Fibroblast of lung (primary cell): ENCODE measurements around the gene PGAM2. TPM values are rescaled to one million over a fixed set of nuclear protein-coding genes. Genes with fewer than 3 reads are reported as not detected.

Experiments
- DNase-seq, 2 donors: peaks; one replicate each; pipeline versions ENCODE4 v3.0.0 to v3.0.0-alpha.2; 2010; ENCODE audit warnings: low read depth in 2 of 2
- H2AFZ ChIP-seq: 2 replicates; pipeline ENCODE4 v1.5.1; 2012; ENCODE audit warnings: low read length, control low read depth, inconsistent platforms
- H3K27ac ChIP-seq: 2 replicates; pipeline ENCODE4 v1.5.1; 2011; ENCODE audit warnings: low read length, control low read depth; ENCODE audit not compliant: insufficient read depth
- H3K27me3 ChIP-seq: 2 replicates; pipeline ENCODE4 v1.5.1; 2011; ENCODE audit warnings: mild to moderate bottlenecking, low read length; ENCODE audit not compliant: control insufficient read depth, insufficient read depth
- H3K36me3 ChIP-seq: 2 replicates; pipeline ENCODE4 v1.5.1; 2011; ENCODE audit warnings: low read length; ENCODE audit not compliant: control insufficient read depth, insufficient read depth
- H3K4me1 ChIP-seq: 2 replicates; pipeline ENCODE4 v1.5.1; 2011; ENCODE audit warnings: low read length; ENCODE audit not compliant: control insufficient read depth, insufficient read depth; ENCODE audit errors: extremely low read depth
- H3K4me2 ChIP-seq: 2 replicates; pipeline ENCODE4 v1.5.1; 2011; ENCODE audit warnings: low read length, control low read depth; ENCODE audit not compliant: insufficient read depth; ENCODE audit errors: extremely low read depth
- H3K4me3 ChIP-seq, 4 experiments: fragments of 200-600 bp in 1 of 4; sonication (generic) in 1 of 4; replicated peaks in 1 of 4; 2 replicates each; pipeline ENCODE4 v1.5.1; 2011 to 2016; ENCODE audit warnings: low read length in 4 of 4, low read depth in 3 of 4, mild to moderate bottlenecking in 3 of 4, control low read depth in 2 of 4, inconsistent platforms in 1 of 4, mixed read lengths in 1 of 4; ENCODE audit not compliant: insufficient read depth in 1 of 4; ENCODE audit errors: control extremely low read depth in 1 of 4
- H3K79me2 ChIP-seq: 2 replicates; pipeline ENCODE4 v1.5.1; 2012; ENCODE audit warnings: mild to moderate bottlenecking, low read length, inconsistent platforms; ENCODE audit not compliant: control insufficient read depth, insufficient read depth
- H3K9ac ChIP-seq: 2 replicates; pipeline ENCODE4 v1.5.1; 2011; ENCODE audit warnings: mild to moderate bottlenecking, low read length, control low read depth; ENCODE audit not compliant: insufficient read depth
- H3K9me3 ChIP-seq: 2 replicates; pipeline ENCODE4 v1.5.1; 2012; ENCODE audit warnings: low read depth, low read length; ENCODE audit not compliant: control insufficient read depth, insufficient read depth
- H4K20me1 ChIP-seq: 2 replicates; pipeline ENCODE4 v1.5.1; 2011; ENCODE audit warnings: low read length; ENCODE audit not compliant: control insufficient read depth, insufficient read depth; ENCODE audit errors: extremely low read depth
- EZH2 ChIP-seq: IDR thresholded peaks from 2 replicates; pipeline ENCODE4 v1.5.1; 2012; ENCODE audit warnings: low read length, control low read depth, mild to moderate bottlenecking; ENCODE audit errors: missing control alignments
- polyA plus RNA-seq, 2 donors: library from polyadenylated mRNA; depleted of rRNA in 1 of 2; stranded (reverse) in 1 of 2; unstranded in 1 of 2; fragments of >200 nt; gene quantifications; 2 replicates each; pipeline ENCODE4 v1.2.1, GENCODE V29; 2011 to 2012; ENCODE audit warnings: missing spikeins in 1 of 2
- total RNA-seq: library from RNA; depleted of rRNA; stranded (reverse); fragments of >200 nt; gene quantifications from 2 replicates; pipeline ENCODE4 v1.2.1, GENCODE V29; 2014
- TF ChIP-seq, protein P1 (sequence below), 2 donors: IDR thresholded peaks in 1 of 2; conservative IDR thresholded peaks in 1 of 2; 1 replicate in 1 of 2; 2 replicates in 1 of 2; pipeline ENCODE4 v1.5.1; 2011 to 2012; ENCODE audit warnings: low read length in 2 of 2, control low read depth in 1 of 2, inconsistent platforms in 1 of 2, low read depth in 1 of 2, mild to moderate bottlenecking in 1 of 2

The PGAM2 gene
- total and polyA plus RNA-seq, 2 donors (not counting 1 experiment from before 2014, with no cell fraction given), result 0.33 TPM; not detected in 1

DNA sequence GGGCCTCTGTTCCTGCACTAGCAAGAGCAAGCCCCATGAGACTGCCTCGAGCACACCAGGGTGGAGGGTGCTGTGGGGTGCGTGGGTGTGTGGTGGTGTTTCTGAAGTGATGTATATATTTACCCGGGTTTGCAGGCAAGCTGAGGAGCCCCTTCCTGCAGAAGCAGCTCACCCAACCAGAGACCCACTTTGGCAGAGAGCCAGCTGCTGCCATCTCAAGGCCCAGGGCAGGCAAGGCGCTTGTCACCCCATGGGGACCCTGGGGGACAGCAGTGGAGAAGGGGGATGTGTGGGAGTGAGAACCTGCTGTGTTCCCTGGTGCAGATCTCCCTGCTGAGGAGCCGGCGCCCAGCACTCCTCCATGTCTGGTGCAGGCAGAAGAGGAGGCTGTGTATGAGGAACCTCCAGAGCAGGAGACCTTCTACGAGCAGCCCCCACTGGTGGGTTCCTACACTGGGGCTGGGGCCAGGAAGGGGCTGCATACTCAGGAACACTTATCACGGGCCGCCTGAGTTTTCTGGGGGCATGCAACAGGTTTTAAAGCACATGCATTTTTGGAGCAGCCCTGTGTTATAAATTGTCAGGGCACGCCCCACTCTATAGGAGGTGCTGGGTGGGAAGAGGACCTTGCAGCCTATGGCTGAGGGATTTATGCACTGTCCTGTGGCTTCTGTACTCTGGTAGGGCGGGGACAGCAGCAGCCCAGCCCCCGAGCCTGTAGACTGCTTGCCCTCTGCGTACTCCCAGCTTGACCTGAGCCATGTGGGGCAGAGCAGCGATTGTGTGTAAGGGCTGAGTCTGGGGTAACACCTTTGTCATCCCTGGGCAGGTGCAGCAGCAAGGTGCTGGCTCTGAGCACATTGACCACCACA lies 5.9 kb downstream of the PGAM2 start:
- no peak overlapping the region for H2AFZ ChIP-seq
- H3K36me3 ChIP-seq, result peaks cover 35% of the 10 kb centered on the region
- H3K9me3 ChIP-seq, result no peaks in the 10 kb centered on the region
- H4K20me1 ChIP-seq, result no peaks in the 10 kb centered on the region
- DNase-seq, result no peak
- TF ChIP-seq EZH2, result no peak
- TF ChIP-seq, protein P1, sequence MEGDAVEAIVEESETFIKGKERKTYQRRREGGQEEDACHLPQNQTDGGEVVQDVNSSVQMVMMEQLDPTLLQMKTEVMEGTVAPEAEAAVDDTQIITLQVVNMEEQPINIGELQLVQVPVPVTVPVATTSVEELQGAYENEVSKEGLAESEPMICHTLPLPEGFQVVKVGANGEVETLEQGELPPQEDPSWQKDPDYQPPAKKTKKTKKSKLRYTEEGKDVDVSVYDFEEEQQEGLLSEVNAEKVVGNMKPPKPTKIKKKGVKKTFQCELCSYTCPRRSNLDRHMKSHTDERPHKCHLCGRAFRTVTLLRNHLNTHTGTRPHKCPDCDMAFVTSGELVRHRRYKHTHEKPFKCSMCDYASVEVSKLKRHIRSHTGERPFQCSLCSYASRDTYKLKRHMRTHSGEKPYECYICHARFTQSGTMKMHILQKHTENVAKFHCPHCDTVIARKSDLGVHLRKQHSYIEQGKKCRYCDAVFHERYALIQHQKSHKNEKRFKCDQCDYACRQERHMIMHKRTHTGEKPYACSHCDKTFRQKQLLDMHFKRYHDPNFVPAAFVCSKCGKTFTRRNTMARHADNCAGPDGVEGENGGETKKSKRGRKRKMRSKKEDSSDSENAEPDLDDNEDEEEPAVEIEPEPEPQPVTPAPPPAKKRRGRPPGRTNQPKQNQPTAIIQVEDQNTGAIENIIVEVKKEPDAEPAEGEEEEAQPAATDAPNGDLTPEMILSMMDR (conservative IDR thresholded peaks at IDR 0.05 in 1 of 2, IDR thresholded peaks at IDR 0.05 in 1 of 2; ENCODE audit: low read depth in 1 of 2, low read length in 2 of 2), result no peak
- peaks cover 1% of the 10 kb centered on the region for H3K79me2 ChIP-seq
- no peaks in the 10 kb centered on the region for H3K27me3 ChIP-seq
- no peak overlapping the region for H3K4me2 ChIP-seq
- H3K4me1 ChIP-seq, result no peaks in the 10 kb centered on the region
- H3K9ac ChIP-seq, result no peak overlapping the region
- no peak overlapping the region for H3K27ac ChIP-seq
- H3K4me3 ChIP-seq, result no peak overlapping the region

DNA sequence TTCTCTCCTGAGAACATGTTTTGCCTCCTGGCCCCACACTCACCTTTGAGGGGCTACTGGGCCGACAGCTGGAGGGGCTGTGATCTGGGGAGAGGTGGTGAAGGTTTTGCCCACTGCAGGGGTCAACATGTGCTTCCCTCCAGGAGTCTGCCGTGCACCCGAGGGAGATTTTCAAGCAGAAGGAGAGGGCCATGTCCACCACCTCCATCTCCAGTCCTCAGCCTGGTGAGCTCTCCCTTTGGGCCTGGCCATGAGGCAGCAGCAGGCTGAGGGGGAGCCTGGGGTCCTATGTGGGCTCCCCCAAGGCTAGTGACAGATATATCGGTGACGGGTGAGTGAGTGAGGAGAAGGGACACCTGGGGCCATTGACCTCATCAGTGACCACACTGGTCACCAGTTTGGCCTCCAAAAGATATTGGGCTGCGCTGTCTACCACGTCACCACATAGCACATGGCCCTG lies 6.6 kb downstream of the PGAM2 start:
- Histone ChIP-seq H3K9me3 (no peaks in the 10 kb centered on the region), H4K20me1 (no peaks in the 10 kb centered on the region), H3K36me3 (peaks cover 35% of the 10 kb centered on the region), H3K4me3 (no peak overlapping the region), H3K4me1 (no peaks in the 10 kb centered on the region), H3K9ac (no peak overlapping the region), H2AFZ (no peak overlapping the region), H3K79me2 (peaks cover 1% of the 10 kb centered on the region), H3K4me2 (no peak overlapping the region), H3K27ac (no peak overlapping the region), H3K27me3 (no peaks in the 10 kb centered on the region)
- TF ChIP-seq, protein P1 (conservative IDR thresholded peaks at IDR 0.05 in 1 of 2, IDR thresholded peaks at IDR 0.05 in 1 of 2; ENCODE audit: low read depth in 1 of 2, low read length in 2 of 2), result no peak
- DNase-seq, result no peak

DNA sequence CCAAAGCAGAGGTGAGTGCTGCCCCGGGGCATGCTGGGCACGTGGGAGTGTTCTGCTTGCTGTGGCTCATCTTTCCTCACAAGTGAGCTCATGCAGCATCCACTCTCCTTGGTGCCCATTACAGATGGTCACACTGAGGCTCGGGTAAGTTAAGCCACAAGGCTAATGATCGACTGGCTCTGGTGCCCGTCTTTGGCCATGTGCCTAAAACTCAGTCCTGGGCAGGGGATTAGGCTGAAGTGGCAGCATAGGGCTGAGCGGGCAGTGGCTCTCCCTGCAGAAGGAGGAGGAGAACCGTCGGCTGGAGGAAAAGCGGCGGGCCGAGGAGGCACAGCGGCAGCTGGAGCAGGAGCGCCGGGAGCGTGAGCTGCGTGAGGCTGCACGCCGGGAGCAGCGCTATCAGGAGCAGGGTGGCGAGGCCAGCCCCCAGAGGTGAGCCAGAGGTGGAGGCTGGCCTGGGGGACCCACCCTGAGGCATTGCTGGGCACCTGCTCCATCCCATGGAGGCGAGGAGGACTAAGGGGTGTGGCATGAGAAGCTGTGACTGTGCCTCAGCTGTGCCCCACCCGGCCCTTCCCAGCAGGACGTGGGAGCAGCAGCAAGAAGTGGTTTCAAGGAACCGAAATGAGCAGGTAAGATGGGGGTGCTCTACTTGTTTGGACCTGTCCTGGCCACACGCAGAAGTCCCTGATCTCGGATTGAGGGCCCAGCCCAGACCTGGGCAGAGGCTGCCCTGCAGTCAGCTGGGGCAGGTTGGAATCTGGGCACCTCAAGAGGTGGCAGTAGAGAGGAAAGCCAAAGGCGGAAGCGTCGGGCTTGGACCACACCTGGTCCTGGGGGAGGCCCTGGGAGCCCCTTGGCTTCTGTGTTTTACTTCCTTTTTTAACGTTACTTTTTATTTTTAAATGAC lies 7.3 kb downstream of the PGAM2 start:
- H3K36me3 ChIP-seq, result peaks cover 35% of the 10 kb centered on the region
- no peak overlapping the region for H3K27ac ChIP-seq
- H3K27me3 ChIP-seq, result no peaks in the 10 kb centered on the region
- TF ChIP-seq EZH2, result no peak
- TF ChIP-seq, protein P1 (conservative IDR thresholded peaks at IDR 0.05 in 1 of 2, IDR thresholded peaks at IDR 0.05 in 1 of 2; ENCODE audit: low read depth in 1 of 2, low read length in 2 of 2), result no peak
- no peak overlapping the region for H3K9ac ChIP-seq
- no peaks in the 10 kb centered on the region for H3K9me3 ChIP-seq
- no peak overlapping the region for H2AFZ ChIP-seq
- no peaks in the 10 kb centered on the region for H4K20me1 ChIP-seq
- H3K79me2 ChIP-seq, result peaks cover 1% of the 10 kb centered on the region
- no peaks in the 10 kb centered on the region for H3K4me1 ChIP-seq
- no peak for DNase-seq
- no peak overlapping the region for H3K4me3 ChIP-seq
- no peak overlapping the region for H3K4me2 ChIP-seq
